Measurements from ENCODE around the gene PDXDC1. TPM values are rescaled to one million over a fixed set of nuclear protein-coding genes. Genes with fewer than 3 reads are reported as not detected.
"Not testable (repeated sequence)": the region's sequence is repeated elsewhere in the genome, so short reads cannot be mapped to it uniquely, and the experiment has no call there.

PDXDC1 gene
- total RNA-seq, 2 donors from 2014 or later = 253 to 267 TPM

GRCh38 chr16:14981234-14981633 is 6.4 kb downstream of the PDXDC1 start:
- H3K9ac ChIP-seq (ENCODE audit: low read depth in 2 of 2, low read length in 2 of 2); H3K4me1 ChIP-seq; H3K36me3 ChIP-seq; DNase-seq; H3K4me3 ChIP-seq; intact Hi-C loops (cut with DNase I); H3K27me3 ChIP-seq; H3K9me3 ChIP-seq: not testable (repeated sequence)
- H3K27ac ChIP-seq = peak overlapping the region; percentile 77

- H3K27me3 ChIP-seq; DNase-seq; H3K36me3 ChIP-seq; H3K27ac ChIP-seq; H3K4me1 ChIP-seq; intact Hi-C loops (cut with DNase I); H3K9ac ChIP-seq (ENCODE audit: low read depth in 2 of 2, low read length in 2 of 2); H3K4me3 ChIP-seq; H3K9me3 ChIP-seq: not testable (repeated sequence)
Observed at GRCh38 chr16:14982521-14982920, 7.7 kb downstream of the PDXDC1 start.

- H3K36me3 ChIP-seq; H3K4me1 ChIP-seq; H3K27ac ChIP-seq; H3K9me3 ChIP-seq; H3K9ac ChIP-seq (ENCODE audit: low read depth in 2 of 2, low read length in 2 of 2); DNase-seq; H3K4me3 ChIP-seq; intact Hi-C loops (cut with DNase I); H3K27me3 ChIP-seq: not testable (repeated sequence)
Observed at GRCh38 chr16:14988092-14988491, 13.3 kb downstream of the PDXDC1 start.

GRCh38 chr16:14988661-14989191 is 13.9 kb downstream of the PDXDC1 start:
- H3K4me1 ChIP-seq; H3K27me3 ChIP-seq; H3K27ac ChIP-seq; H3K9ac ChIP-seq (ENCODE audit: low read depth in 2 of 2, low read length in 2 of 2); DNase-seq; H3K4me3 ChIP-seq; H3K36me3 ChIP-seq; intact Hi-C loops (cut with DNase I); H3K9me3 ChIP-seq: not testable (repeated sequence)

GRCh38 chr16:14989291-14990281 is 14.8 kb downstream of the PDXDC1 start:
- H3K4me1 ChIP-seq; intact Hi-C loops (cut with DNase I); H3K27ac ChIP-seq; DNase-seq; H3K9me3 ChIP-seq; H3K36me3 ChIP-seq; H3K4me3 ChIP-seq; H3K27me3 ChIP-seq: not testable (repeated sequence)
- peak overlapping the region in 1 of 2 donors; percentile 24 for H3K9ac ChIP-seq (ENCODE audit: low read depth in 2 of 2, low read length in 2 of 2)

- H3K27me3 ChIP-seq; H3K27ac ChIP-seq; intact Hi-C loops (cut with DNase I); H3K4me1 ChIP-seq; H3K4me3 ChIP-seq; H3K9ac ChIP-seq (ENCODE audit: low read depth in 2 of 2, low read length in 2 of 2); DNase-seq; H3K9me3 ChIP-seq; H3K36me3 ChIP-seq: not testable (repeated sequence)
Observed at GRCh38 chr16:14993277-14994151, 18.7 kb downstream of the PDXDC1 start.

GRCh38 chr16:14996702-14997101 is 21.9 kb downstream of the PDXDC1 start:
- H3K9ac ChIP-seq (ENCODE audit: low read depth in 2 of 2, low read length in 2 of 2); H3K36me3 ChIP-seq; H3K9me3 ChIP-seq; DNase-seq; H3K4me1 ChIP-seq; H3K27ac ChIP-seq; H3K4me3 ChIP-seq; H3K27me3 ChIP-seq; intact Hi-C loops (cut with DNase I): not testable (repeated sequence)

- intact Hi-C loops (cut with DNase I); H3K36me3 ChIP-seq; H3K27ac ChIP-seq; H3K9ac ChIP-seq (ENCODE audit: low read depth in 2 of 2, low read length in 2 of 2); H3K4me3 ChIP-seq; H3K9me3 ChIP-seq; DNase-seq; H3K27me3 ChIP-seq; H3K4me1 ChIP-seq: not testable (repeated sequence)
Observed at GRCh38 chr16:14998300-14998699, 23.5 kb downstream of the PDXDC1 start.

- H3K36me3 ChIP-seq; intact Hi-C loops (cut with DNase I); H3K27me3 ChIP-seq; H3K9me3 ChIP-seq; H3K4me1 ChIP-seq; DNase-seq; H3K4me3 ChIP-seq: not testable (repeated sequence)
- Histone ChIP-seq H3K27ac (peak overlapping the region; percentile 69), H3K9ac (ENCODE audit: low read depth in 2 of 2, low read length in 2 of 2) (peak overlapping the region in 1 of 2 donors; percentile 26)
Observed at GRCh38 chr16:14999845-15000244, 25.0 kb downstream of the PDXDC1 start.

- H3K27me3 ChIP-seq; H3K9ac ChIP-seq (ENCODE audit: low read depth in 2 of 2, low read length in 2 of 2); H3K9me3 ChIP-seq; H3K36me3 ChIP-seq; H3K27ac ChIP-seq; intact Hi-C loops (cut with DNase I); DNase-seq; H3K4me1 ChIP-seq; H3K4me3 ChIP-seq: not testable (repeated sequence)
Observed at GRCh38 chr16:15002448-15002847, 27.6 kb downstream of the PDXDC1 start.

- H3K9ac ChIP-seq (ENCODE audit: low read depth in 2 of 2, low read length in 2 of 2); H3K36me3 ChIP-seq; H3K4me3 ChIP-seq; DNase-seq; H3K4me1 ChIP-seq; H3K27me3 ChIP-seq; H3K9me3 ChIP-seq; H3K27ac ChIP-seq; intact Hi-C loops (cut with DNase I): not testable (repeated sequence)
Observed at GRCh38 chr16:15005357-15006132, 30.7 kb downstream of the PDXDC1 start.

GRCh38 chr16:15008647-15009046 is 33.8 kb downstream of the PDXDC1 start:
- intact Hi-C loops (cut with DNase I) = not testable (repeated sequence)

More at GRCh38 chr16:15008647-15009046, 33.8 kb downstream of the PDXDC1 start:
- not testable (repeated sequence) for H3K9ac ChIP-seq (ENCODE audit: low read depth in 2 of 2, low read length in 2 of 2); H3K4me3 ChIP-seq; H3K36me3 ChIP-seq; H3K27ac ChIP-seq; DNase-seq; H3K4me1 ChIP-seq; H3K9me3 ChIP-seq; H3K27me3 ChIP-seq
